HG02973 (cell line): ENCODE measurements around the gene CDH13.

ENCODE experiments used
- ATAC-seq: cut with Tn5 transposase; IDR thresholded peaks from one replicate; pipeline ENCODE4 v1.9.1; 2021; ENCODE audit warnings: moderate library complexity; ENCODE audit not compliant: unreplicated experiment

CDH13 gene

DNA sequence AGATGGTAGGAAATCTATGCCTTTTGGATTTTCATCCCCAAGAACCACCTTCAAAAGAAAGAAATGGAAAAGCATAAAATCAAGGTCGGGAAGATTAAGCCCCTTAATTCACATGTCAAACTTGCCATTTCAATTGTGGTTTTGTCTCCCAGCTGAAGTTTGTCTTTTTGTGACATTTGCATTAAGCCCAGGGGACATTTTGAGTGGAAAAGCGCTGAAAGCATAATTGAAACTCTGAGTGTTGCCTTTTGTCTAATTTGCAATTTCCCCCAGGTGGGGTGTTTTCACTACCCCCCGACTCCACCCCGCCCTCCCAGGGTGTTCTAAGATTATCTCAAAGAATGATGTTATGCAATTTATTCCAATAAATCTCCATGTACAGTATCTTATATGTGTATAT, 396.2 kb downstream of the CDH13 start:
- no peak for ATAC-seq

DNA sequence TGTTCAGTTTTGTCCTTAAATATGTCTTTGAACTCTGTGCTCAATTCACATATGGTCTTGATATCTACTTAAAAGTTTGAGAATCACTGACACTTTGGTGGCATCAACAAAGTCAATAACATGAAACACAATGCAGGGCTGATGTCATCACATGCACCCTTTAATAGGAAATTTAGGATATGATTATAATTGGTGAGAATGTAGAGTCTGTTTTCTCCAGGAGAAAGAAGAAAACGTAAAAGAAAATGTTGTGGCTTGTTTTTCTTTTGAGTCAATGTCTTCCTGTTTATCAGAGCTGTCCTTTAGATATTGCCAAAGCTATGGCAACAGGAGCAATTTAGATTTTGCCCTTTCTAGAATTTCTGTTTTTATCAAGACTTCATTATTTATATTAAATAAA, 396.9 kb downstream of the CDH13 start:
- no peak for ATAC-seq

GRCh38 chr16:83027973-83028372, 401.2 kb downstream of the CDH13 start:
- no peak for ATAC-seq

GRCh38 chr16:83029467-83029866, 402.7 kb downstream of the CDH13 start:
- no peak for ATAC-seq

DNA sequence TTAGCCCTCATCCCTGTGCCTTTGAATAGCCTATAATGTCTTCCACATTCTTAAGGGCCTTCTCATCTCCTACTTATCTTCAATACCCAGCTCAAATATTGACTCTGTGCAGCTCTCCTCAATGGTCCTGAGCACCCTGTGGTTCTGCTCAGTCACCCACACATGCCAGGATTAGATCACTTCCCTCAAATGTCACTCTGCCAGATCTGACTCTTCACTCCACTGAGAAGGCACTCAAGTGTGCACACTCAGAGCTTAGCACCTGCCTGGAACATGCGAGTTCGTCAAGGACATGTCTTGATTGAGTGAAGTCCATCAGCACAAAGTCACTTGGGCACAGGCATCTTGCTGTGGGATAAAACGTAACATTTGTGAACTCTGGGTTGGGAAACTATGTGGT, 404.8 kb downstream of the CDH13 start:
- no peak for ATAC-seq

DNA sequence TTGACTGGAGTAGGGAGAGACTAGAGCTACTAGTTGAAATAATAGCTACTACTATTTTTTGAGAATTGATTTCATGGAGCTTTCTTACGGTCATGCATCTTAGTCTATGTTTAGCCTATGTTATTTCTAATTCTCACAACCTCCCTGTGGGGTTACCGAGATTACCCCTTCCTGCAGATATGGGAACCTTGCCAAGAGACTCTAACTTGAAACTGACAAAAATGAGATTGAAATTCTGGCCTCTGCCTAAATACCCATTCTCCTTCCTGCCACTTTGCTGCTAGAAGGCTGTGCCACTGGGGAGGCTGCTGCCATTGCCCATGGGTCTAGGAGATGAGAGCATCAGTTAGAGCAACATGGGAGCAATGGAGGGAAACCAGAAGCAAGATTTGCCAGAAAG, 410.3 kb downstream of the CDH13 start:
- ATAC-seq: no peak

DNA sequence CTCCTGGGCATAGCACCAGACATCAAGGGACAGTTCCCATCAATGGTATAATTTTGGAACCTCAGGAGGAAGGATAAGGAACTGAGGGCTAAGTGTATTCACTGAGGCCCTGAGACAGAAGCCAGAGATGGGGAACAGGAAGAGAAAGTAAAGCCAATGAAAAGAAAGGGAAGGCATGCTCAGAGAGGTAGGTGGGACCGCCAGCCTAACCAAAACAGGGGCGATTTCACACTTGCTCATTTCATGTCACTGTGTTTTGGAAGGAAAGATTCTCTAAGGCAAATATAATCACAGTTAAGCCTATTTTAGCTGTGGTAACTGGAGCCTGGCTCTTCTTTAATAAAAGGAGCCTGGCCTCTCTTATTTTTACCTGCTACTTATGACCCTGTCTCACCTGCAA, 411.1 kb downstream of the CDH13 start:
- ATAC-seq: no peak

GRCh38 chr16:83040174-83040573, 413.4 kb downstream of the CDH13 start:
- ATAC-seq: no peak

DNA sequence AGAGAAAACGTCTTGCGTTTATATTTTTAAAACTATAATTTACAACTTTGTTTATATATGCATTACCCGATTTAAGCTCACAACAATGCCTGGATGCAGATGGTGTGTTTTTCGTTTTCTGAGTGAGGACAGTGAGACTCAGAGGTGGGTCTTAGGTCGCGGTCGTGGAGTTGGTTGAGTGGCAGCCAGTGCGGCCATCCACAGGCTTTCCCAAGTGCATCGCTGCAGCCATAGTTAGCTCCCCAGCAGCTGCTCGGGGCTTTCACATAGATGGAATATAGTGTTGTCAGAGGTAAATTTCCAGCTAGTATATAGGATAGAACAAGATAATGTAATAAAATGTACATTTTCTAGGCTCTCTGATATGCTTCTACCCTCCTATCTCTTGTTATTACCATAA, 417.8 kb downstream of the CDH13 start:
- ATAC-seq: no peak

- no peak for ATAC-seq
Measured at GRCh38 chr16:83045790-83046189, 419.0 kb downstream of the CDH13 start.

DNA sequence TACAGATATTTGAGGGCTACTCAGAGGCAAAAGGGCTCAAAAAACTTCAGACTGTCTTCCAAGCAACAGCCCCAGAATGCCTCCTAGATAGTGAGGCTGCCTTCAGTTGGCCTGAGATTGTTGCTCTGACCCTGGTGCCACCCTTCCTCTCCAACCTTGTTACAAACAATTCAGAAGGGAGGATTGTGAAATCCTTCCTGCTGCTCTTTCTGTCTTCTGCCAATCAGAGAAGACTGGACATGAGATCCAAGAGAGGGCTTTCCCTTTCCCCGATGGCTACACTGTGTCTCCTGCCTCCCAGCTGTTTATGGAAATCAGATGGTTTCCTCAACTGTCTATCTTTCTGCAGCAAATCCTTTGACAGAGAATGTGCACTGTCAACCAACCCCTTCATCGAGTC, 419.9 kb downstream of the CDH13 start:
- ATAC-seq: no peak

- ATAC-seq: no peak
Measured at GRCh38 chr16:83051451-83051850, 424.7 kb downstream of the CDH13 start.

DNA sequence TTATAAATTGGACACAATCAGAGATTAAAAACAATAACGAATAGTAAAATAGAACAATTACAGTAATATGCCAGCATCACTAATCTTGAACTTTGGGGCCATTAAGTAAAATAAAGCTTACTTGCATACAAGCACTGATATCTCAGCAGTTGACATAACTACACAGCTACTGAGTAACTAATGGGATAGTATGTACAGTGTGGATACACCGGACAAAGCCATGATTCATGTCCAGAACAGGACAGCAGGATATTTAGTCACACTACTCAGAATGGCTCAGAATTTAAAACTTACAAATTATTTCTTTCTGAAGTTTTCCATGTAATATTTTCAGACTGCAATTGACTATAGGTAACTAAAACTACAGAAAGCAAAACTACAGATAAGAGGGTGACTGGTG, 427.5 kb downstream of the CDH13 start:
- ATAC-seq: no peak

DNA sequence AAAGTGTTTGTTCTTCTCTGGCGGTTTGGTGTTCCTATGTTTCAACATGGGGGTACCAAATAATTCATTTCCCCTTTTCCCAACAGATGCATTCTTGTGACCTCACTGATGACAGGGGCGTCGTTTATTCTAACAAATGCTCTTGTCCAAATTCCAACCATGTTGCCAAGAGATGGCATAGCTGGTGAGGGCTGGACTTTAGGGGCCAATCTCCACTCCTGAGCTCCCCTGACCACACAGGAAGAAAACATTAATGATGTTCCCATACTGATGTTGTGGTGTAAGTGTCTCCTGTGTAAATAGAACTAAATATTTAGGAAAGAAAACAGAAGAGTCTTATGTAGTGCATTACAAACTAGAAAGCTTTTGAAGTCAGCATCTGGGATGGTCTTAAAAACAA, 431.6 kb downstream of the CDH13 start:
- ATAC-seq: no peak

GRCh38 chr16:83059237-83059636, 432.5 kb downstream of the CDH13 start:
- ATAC-seq: no peak

- ATAC-seq: no peak
Measured at GRCh38 chr16:83066011-83066410, 439.2 kb downstream of the CDH13 start.

DNA sequence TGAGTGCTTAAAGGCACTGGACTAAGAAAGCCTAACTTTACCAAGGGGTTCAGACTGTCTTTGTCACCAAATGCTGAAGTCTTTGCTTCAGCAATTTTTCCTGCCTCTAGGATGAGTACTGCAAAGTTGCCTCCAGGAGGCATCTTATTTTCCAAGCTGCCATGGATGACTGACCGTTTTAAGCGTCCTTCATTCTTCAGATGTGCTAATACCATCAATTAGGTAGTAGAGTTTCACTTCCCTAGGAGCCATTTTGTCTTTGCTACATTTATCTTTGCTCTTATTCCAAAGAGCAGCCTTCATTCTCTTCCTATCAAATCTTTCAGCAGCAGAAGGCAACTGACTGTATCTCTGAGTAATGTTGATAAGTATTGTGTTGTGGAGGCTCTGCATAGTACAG, 440.1 kb downstream of the CDH13 start:
- ATAC-seq: no peak

DNA sequence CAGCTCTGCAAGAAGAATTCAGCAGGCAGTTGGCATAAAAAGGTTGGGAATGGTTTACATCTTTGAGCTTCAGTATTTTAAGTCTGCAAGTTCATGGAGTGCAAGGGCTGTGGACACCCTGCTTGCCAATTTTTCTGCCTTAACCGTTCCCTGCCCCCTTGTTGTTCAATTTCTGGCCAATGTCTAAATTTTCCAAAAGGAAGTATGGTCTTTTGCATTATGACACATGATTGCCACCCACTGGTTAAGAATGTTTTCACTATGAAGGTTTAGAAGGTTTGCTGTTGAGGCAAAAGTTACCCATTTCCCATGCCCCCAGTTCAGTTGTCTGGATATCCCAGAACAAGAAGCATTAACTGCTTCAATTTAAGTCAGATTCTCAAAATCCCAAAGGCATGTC, 441.9 kb downstream of the CDH13 start:
- ATAC-seq: no peak

GRCh38 chr16:83070416-83071209, 443.8 kb downstream of the CDH13 start:
- no peak for ATAC-seq

GRCh38 chr16:83075956-83076355, 449.2 kb downstream of the CDH13 start:
- ATAC-seq: no peak

GRCh38 chr16:83083361-83083760, 456.6 kb downstream of the CDH13 start:
- no peak for ATAC-seq

DNA sequence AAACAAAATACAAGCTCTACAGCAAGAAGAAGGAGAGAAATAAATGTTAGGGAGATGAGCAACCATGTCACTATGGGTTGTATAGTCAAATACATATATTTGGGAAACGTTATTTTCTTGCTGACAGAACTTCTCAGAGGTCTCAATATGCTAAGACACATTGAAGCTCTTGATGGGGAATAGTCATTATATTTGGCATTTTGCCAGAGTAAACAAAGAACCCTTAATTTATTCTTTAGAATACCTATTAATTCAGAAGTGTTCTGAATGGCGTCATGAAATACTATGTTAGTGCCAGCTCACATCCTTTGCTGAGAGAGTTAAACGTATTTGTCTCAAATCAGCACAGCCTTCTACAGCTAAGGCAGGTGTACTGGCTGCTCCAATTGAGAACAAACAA, 458.9 kb downstream of the CDH13 start:
- no peak for ATAC-seq
